ENCODE measurements around the gene ACOT4. TPM values are rescaled to one million over a fixed set of nuclear protein-coding genes. Genes with fewer than 3 reads are reported as not detected.
"Not testable (repeated sequence)": the region's sequence is repeated elsewhere in the genome, so short reads cannot be mapped to it uniquely, and the experiment has no call there.

ACOT4 gene
- under 1 TPM; 0.42 to 0.57 (median 0.48) TPM for total RNA-seq

GRCh38 chr14:73591690-73592449 lies at the start of gene ACOT4:
Gene ACOT4 (plus strand): TSS chr14:73591873. CDS start chr14:73591960, 87 bp downstream.
- Histone ChIP-seq H3K9me3 (no peaks in the 10 kb centered on the region), H3K4me3 (peak within 1 kb of the TSS; percentile 58 to 74 (median 66)), H3K4me1 (peaks cover 0 to 16% (median 13%) of the 10 kb centered on the region in 4 donors), H3K27me3 (no peaks in the 10 kb centered on the region), H3K27ac (replicated peaks in 1 of 4) (peak within 1 kb of the TSS in 1 of 4 donors; percentile 23), H3K36me3 (no peaks in the 10 kb centered on the region)
- TF ChIP-seq POLR2A (IDR thresholded peaks at IDR 0.05; ENCODE audit: low read depth) (no peak), POLR2AphosphoS5 (IDR thresholded peaks at IDR 0.05) (no peak), CTCF (IDR thresholded peaks at IDR 0.05) (peak in 1 of 3 experiments; percentile 6), EP300 (IDR thresholded peaks at IDR 0.05) (no peak)
- intact Hi-C loops (cut with DNase I) = no loop called here
- WGBS = 4% methylated on average over 25 of the region's 89 CpGs
- DNase-seq (ENCODE audit: extremely low spot score) = no peak

GRCh38 chr14:73542961-73543360 lies 48.7 kb upstream of the ACOT4 start:
- H3K36me3 ChIP-seq; DNase-seq (ENCODE audit: extremely low spot score); H3K4me3 ChIP-seq; intact Hi-C loops (cut with DNase I); H3K27me3 ChIP-seq; H3K27ac ChIP-seq (replicated peaks in 1 of 4); H3K9me3 ChIP-seq; H3K4me1 ChIP-seq: not testable (repeated sequence)
- no CpG with 5 or more reads among the region's 7 CpGs for WGBS

GRCh38 chr14:73545353-73545752 lies 46.3 kb upstream of the ACOT4 start:
- H3K27ac ChIP-seq (replicated peaks in 1 of 4); H3K36me3 ChIP-seq; intact Hi-C loops (cut with DNase I); DNase-seq (ENCODE audit: extremely low spot score); H3K27me3 ChIP-seq; H3K9me3 ChIP-seq; H3K4me3 ChIP-seq; H3K4me1 ChIP-seq: not testable (repeated sequence)
- WGBS = no CpG with 5 or more reads among the region's 1 CpG

GRCh38 chr14:73549097-73549496 lies 42.6 kb upstream of the ACOT4 start:
- H3K27me3 ChIP-seq; H3K4me3 ChIP-seq; H3K36me3 ChIP-seq; H3K4me1 ChIP-seq; intact Hi-C loops (cut with DNase I); DNase-seq (ENCODE audit: extremely low spot score); H3K27ac ChIP-seq (replicated peaks in 1 of 4); H3K9me3 ChIP-seq: not testable (repeated sequence)
- WGBS = no CpG with 5 or more reads among the region's 3 CpGs

GRCh38 chr14:73549889-73550524 lies 41.7 kb upstream of the ACOT4 start:
- H3K36me3 ChIP-seq; H3K4me3 ChIP-seq; H3K4me1 ChIP-seq; H3K9me3 ChIP-seq; H3K27me3 ChIP-seq; DNase-seq (ENCODE audit: extremely low spot score); intact Hi-C loops (cut with DNase I); H3K27ac ChIP-seq (replicated peaks in 1 of 4): not testable (repeated sequence)
- WGBS = no CpG with 5 or more reads among the region's 6 CpGs

- no peak overlapping the region for H3K27ac ChIP-seq (replicated peaks in 1 of 4)
- TF ChIP-seq POLR2A (IDR thresholded peaks at IDR 0.05; ENCODE audit: low read depth) (no peak), POLR2AphosphoS5 (IDR thresholded peaks at IDR 0.05) (no peak), EP300 (IDR thresholded peaks at IDR 0.05) (no peak), CTCF (IDR thresholded peaks at IDR 0.05) (no peak)
- no peak for DNase-seq (ENCODE audit: extremely low spot score)
- intact Hi-C loops (cut with DNase I) = no loop called here
- H3K9me3 ChIP-seq = no peaks in the 10 kb centered on the region
- no peaks in the 10 kb centered on the region for H3K4me1 ChIP-seq
- no peak overlapping the region for H3K4me3 ChIP-seq
- no peaks in the 10 kb centered on the region for H3K27me3 ChIP-seq
- no CpG with 5 or more reads among the region's 4 CpGs for WGBS
- H3K36me3 ChIP-seq = no peaks in the 10 kb centered on the region
Observed at GRCh38 chr14:73553845-73554244, 37.8 kb upstream of the ACOT4 start.

- H3K9me3 ChIP-seq; intact Hi-C loops (cut with DNase I); H3K27ac ChIP-seq (replicated peaks in 1 of 4); H3K4me1 ChIP-seq; DNase-seq (ENCODE audit: extremely low spot score); H3K27me3 ChIP-seq; H3K36me3 ChIP-seq; H3K4me3 ChIP-seq: not testable (repeated sequence)
- WGBS = no CpG with 5 or more reads among the region's 2 CpGs
Observed at GRCh38 chr14:73557201-73557600, 34.5 kb upstream of the ACOT4 start.

- 94% methylated on average over 2 of the region's 2 CpGs for WGBS
- DNase-seq (ENCODE audit: extremely low spot score); H3K27ac ChIP-seq (replicated peaks in 1 of 4); H3K4me1 ChIP-seq; intact Hi-C loops (cut with DNase I); H3K9me3 ChIP-seq; H3K4me3 ChIP-seq; H3K27me3 ChIP-seq; H3K36me3 ChIP-seq: not testable (repeated sequence)
Observed at GRCh38 chr14:73558238-73558637, 33.4 kb upstream of the ACOT4 start.

GRCh38 chr14:73562256-73562655 lies 29.4 kb upstream of the ACOT4 start:
- H3K27ac ChIP-seq (replicated peaks in 1 of 4); H3K27me3 ChIP-seq; H3K9me3 ChIP-seq; H3K4me3 ChIP-seq; H3K36me3 ChIP-seq; DNase-seq (ENCODE audit: extremely low spot score): not testable (repeated sequence)
- WGBS = 97% methylated on average over 7 of the region's 7 CpGs
- intact Hi-C loops (cut with DNase I) = loop anchor here (10.0 kb wide), 1 partner anchor 47 kb away; no protein-coding TSS in a partner anchor
- peaks cover under 1 to 12% (median 9%) of the 10 kb centered on the region in 4 donors for H3K4me1 ChIP-seq

GRCh38 chr14:73562696-73563095 lies 29.0 kb upstream of the ACOT4 start:
- not testable (repeated sequence) for H3K4me3 ChIP-seq; H3K27ac ChIP-seq (replicated peaks in 1 of 4); H3K9me3 ChIP-seq; DNase-seq (ENCODE audit: extremely low spot score); H3K27me3 ChIP-seq; H3K36me3 ChIP-seq
- 97% methylated on average over 6 of the region's 6 CpGs for WGBS
- peaks cover 5 to 17% (median 13%) of the 10 kb centered on the region in 4 donors for H3K4me1 ChIP-seq
- intact Hi-C loops (cut with DNase I) = loop anchor here (10.0 kb wide), 1 partner anchor 48 kb away; no protein-coding TSS in a partner anchor
